Kasumi-1 (cell line): ENCODE results near the gene PRLR.
"Not testable (repeated sequence)": the region's sequence is repeated elsewhere in the genome, so short reads cannot be mapped to it uniquely, and the experiment has no call there.

Source experiments
- DNase-seq, 2 experiments: peaks; one replicate each; lab custom pipeline; 2025; lab: John Stamatoyannopoulos, UW

Gene PRLR

GRCh38 chr5:35230038-35230611, at the start of gene PRLR:
PRLR (minus strand) TSS chr5:35230487; CDS start chr5:35089620, 140,867 bp downstream.
- no peak for DNase-seq

GRCh38 chr5:35274839-35275509, 44.7 kb upstream of the PRLR start:
- DNase-seq, result no peak

GRCh38 chr5:35269006-35269405, 38.7 kb upstream of the PRLR start:
- no peak for DNase-seq

GRCh38 chr5:35266276-35266675, 36.0 kb upstream of the PRLR start:
- no peak for DNase-seq

GRCh38 chr5:35264509-35264908, 34.2 kb upstream of the PRLR start:
- DNase-seq, result no peak

- DNase-seq, result no peak
Observed at GRCh38 chr5:35263266-35263877, 33.1 kb upstream of the PRLR start.

- DNase-seq, result no peak
Observed at GRCh38 chr5:35253582-35253981, 23.3 kb upstream of the PRLR start.

GRCh38 chr5:35252963-35253362, 22.7 kb upstream of the PRLR start:
- DNase-seq, result no peak

GRCh38 chr5:35248843-35249780, 18.8 kb upstream of the PRLR start:
- DNase-seq, result no peak

GRCh38 chr5:35247648-35248034, 17.4 kb upstream of the PRLR start:
- DNase-seq, result no peak

GRCh38 chr5:35246900-35247647, 16.8 kb upstream of the PRLR start:
- no peak for DNase-seq

GRCh38 chr5:35246411-35246810, 16.1 kb upstream of the PRLR start:
- no peak for DNase-seq

GRCh38 chr5:35245371-35245770, 15.1 kb upstream of the PRLR start:
- DNase-seq, result not testable (repeated sequence)

GRCh38 chr5:35244171-35244570, 13.9 kb upstream of the PRLR start:
- no peak for DNase-seq

GRCh38 chr5:35242702-35243258, 12.5 kb upstream of the PRLR start:
- DNase-seq, result no peak

- no peak for DNase-seq
Observed at GRCh38 chr5:35240892-35241291, 10.6 kb upstream of the PRLR start.

- no peak for DNase-seq
Observed at GRCh38 chr5:35239911-35240610, 9.8 kb upstream of the PRLR start.

- DNase-seq, result no peak
Observed at GRCh38 chr5:35239476-35239875, 9.2 kb upstream of the PRLR start.

- DNase-seq, result no peak
Observed at GRCh38 chr5:35237580-35238376, 7.5 kb upstream of the PRLR start.

- no peak for DNase-seq
Observed at GRCh38 chr5:35236770-35237169, 6.5 kb upstream of the PRLR start.
